GM18520 (cell line): Measurements from ENCODE around the gene OSR1.
"Not testable (repeated sequence)": the region's sequence is repeated elsewhere in the genome, so short reads cannot be mapped to it uniquely, and the experiment has no call there.

Source experiments
- ATAC-seq: cut with Tn5 transposase; IDR thresholded peaks from one replicate; pipeline ENCODE4 v1.9.1; 2021; ENCODE audit not compliant: unreplicated experiment

OSR1 gene

DNA sequence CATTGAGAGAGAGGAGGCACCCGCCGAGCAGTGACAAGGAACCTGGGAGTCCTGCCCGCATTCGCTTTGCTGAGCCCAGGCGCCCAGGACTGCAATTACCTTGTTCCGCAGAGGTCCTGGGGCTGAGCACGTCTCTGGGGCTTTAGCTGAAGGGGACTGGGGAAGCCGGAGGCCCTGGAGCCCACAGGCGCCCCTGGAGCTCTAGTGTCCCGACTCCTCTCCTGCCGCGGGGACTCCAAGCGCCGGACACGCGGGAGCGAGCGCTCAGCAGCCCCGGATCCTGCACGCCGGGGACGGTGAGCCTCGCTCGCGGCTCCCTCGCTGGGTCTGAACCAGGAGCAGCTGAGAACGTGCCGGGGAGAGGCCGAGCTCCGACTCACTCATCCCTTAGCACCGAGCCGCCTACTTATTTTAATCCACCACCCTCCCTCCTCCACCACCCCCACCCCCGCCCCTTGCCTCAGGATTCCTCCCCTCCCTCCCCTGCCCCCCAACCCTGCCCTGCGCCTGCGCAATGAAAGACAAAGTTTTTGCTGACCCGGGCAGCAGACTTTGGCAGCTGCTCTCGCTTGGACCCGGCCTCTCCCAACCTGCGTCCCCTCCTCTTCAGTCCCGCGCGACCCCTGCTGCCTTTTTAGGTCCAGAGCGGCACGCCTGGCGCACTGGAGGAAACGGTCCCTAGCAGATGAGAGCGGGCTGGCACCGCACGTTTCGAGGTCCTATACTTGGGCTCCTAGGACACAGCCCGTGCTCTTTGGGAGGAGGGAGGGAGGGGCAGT is at the start of gene OSR1:
Gene OSR1 (minus strand): TSS at position 382 of the 779 bp plus-strand sequence. CDS start 4,818 bp downstream, outside the sequence.
- no peak for ATAC-seq

DNA sequence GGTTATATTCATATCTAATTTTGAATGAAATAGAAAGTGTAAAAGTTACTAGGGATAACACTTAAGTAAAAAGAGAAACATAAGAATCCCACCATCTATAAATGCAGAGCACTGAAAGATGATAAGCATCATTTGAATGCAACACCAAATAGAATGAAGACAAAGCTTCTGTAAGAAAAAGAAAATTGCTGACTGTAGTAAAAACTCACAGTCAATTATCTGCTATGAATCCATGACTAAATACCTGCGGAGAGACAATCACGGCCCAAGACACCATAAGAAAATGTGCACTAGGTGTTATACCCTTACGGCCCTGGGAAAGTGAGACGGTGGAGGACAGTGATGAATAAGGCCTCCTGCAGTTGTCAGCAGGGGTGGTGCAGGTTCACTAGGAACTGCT is 45.4 kb upstream of the OSR1 start:
- ATAC-seq = no peak

DNA sequence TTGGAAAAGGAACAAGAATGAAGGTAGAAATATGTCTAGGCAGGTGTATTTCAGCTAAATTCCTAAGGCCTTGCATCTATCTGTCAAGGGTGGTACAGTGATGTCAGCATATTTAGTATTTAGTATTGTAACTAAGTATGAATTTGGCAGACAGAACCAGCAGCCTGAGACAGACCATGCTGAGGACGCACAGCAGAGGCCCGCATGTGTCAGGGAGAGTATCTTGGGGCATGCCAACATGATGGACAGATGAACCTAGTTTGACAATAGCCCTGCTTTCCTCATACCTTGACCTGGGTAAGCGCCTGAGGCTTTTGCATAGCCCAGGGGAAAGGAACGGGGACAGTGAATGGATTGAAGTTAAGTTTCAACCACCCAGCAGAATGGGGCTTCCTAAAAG is 33.8 kb upstream of the OSR1 start:
- ATAC-seq = no peak

DNA sequence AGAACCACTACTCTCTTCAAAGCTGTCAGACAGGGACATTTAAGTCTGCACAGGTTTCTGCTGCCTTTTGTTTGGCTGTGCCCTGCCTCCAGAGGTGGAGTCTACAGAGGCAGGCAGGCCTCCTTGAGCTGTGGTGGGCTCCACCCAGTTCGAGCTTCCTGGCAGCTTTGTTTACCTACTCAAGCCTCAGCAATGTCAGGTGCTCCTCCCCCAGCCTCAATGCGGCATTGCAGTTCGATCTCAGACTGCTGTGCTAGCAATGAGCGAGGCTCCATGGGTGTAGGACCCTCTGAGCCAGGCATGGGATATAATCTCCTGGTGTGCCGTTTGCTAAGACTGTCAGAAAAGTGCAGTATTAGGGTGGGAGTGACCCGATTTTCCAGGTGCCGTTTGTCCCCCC is 31.0 kb upstream of the OSR1 start:
- ATAC-seq = not testable (repeated sequence)

DNA sequence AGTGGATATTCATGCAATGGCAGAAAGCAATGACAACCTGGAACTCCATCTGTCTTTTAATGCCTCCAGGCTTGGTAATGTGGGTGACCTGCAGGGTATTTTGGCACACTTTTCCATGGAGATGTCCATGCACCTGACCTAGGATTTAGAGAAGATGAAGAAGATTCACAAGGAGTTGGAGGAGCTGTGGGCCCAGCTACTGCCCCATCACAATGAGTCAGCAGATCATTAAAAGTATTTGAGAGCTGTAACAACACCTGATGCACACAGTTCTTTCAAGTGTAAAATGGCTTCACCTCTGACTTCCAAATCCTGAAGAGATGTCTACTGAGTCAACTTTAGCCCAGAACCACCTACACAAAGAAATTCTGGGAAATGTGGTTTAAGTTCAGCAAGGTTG is 22.1 kb upstream of the OSR1 start:
- ATAC-seq = no peak

DNA sequence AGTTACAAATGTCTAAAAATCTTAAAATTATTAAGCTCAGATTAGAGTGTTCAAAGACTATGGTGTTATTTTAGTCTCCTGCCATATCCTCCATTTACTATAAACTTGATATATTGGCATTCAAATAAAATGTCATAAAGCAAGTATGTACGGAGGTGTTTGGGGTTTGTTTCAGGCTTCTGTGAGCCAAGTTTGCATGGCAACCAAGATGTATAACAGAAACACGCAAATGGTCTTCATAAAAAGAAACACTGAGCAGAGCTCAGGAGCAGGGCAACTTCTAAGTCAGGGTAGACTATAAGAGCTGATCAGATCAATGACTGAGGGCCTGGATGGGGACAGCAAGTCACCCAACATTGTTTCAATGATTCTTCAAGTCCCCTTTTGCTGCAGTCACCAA is 20.5 kb upstream of the OSR1 start:
- ATAC-seq = no peak

DNA sequence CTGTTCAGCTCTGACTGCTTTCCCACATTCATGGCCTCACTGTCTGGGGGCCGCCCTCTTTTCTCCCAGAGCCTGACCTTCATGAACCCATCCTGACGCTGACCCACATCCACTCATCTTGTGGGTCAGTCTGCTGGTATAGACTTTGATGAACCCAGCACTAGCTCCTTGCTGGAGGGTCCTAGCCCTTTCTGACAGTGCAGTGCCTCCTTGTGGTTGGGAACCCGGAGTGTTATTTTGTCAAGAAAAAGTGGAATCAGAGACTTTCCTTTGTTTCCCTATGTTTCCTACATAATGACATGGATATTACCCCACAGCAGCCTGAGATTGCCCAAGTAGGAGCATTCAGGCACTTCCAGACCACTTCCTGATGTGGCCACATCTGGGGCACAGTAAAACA is 19.3 kb upstream of the OSR1 start:
- no peak for ATAC-seq

DNA sequence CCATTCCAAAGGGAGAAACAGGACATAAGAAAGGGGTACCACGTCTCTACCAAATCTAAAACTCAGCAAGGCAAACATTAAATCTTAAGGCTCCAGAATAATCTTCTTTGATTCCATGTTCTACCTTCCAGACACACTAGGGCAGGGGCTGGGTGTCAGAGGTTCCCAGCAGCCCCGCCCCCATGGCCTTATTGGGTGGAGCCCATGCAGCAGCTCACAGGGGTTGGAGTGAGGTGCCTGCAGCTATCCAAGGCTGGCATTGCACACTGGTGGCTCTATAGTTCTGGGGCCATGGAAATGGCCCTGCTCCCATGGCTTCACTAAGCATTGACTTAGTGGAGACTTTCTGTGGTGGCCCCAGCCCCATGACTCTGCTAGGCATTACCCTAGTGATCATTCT is 14.9 kb upstream of the OSR1 start:
- no peak for ATAC-seq

DNA sequence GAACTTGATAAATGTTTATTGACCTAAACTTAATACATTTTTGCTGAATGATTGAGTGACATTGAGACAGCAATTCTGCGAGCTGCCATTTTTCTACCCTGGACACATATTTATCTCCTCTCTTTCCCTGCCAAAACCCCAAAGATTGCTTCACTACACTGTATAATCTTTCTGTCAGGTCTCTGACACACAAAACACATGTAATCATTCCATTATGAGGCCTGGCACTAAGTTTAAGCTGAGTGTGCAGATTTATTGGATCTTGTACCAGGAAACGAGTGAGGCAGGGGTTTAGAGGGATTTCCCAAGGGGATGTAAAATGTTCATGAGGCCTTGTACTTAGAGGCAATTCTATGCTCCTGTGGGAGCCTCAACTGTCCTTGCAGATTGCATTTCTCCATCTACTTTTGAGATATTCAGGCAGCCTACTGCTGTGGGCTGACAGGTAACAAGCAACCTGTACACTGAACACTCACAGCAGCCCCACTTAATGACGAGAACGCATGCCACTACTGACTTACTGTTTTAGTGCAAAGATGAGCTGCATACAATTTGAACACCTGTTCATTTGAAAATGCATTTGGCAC is 13.7 kb upstream of the OSR1 start:
- no peak for ATAC-seq

DNA sequence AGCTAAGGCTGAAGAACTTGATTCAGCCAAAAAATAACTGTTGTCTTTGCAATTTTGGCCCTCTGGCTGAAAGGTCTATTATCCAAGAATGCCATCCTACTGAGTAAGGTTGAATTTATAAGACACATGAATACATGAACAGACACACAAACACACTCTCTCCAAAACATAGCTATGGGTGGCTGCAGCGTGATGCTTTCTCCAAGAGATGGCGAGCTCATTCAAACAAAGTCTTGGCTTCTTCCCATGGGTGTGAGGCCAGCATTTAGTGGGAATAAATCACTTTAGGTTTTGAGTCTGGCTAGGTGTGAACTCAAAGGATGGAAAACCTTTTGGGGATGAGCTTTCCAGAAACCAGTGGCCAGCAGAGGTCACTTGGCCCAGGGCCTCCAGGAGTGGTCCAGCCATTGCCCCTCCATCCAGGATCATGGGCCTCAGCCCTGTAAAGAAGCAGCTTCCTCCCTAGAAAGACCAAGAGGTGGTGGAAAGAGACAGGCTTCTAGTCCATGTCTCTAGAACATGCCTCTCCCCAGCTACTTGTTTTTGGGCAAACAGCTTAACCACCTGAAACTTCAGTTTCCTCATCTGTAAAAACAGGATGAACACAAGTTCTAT is 11.0 kb upstream of the OSR1 start:
- no peak for ATAC-seq

DNA sequence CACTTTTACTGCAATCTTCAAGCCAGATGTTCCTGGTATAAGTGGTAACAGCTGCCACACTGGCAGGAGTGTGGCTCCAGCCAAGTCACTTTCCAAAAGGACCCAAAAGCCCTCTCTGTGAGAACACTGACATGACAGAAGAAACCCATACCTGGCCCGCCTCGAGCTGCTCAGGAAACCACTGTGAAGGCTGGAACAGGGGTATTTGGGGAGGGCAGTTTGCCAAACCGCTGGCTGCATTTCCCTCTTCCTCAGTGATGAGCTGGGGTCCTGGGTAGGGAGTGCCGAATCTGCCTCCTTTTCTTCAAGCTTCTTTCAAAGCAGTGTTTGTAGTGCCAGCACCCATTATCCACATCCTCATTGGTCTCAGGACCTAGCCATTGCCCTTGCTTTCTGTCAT is 10.3 kb upstream of the OSR1 start:
- ATAC-seq = no peak

DNA sequence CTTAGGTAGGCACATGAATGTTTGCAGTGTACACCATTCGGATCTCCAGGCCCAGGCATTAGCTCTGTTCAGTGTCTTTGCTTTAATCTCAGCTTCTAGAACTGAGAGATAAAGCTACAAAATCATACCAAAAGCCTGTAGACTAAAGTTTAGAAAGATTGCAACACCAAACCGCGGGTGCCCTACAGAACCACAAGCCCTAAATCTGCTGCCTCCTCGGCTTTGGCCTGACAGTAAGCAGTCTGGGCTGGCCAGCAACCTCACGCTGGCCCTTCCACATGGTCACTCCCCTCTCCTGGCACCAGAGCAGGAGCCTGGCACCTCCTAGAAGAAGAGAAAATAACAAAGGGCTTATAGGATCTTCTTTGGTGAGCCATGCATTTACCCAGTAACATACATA is 8.9 kb upstream of the OSR1 start:
- no peak for ATAC-seq

DNA sequence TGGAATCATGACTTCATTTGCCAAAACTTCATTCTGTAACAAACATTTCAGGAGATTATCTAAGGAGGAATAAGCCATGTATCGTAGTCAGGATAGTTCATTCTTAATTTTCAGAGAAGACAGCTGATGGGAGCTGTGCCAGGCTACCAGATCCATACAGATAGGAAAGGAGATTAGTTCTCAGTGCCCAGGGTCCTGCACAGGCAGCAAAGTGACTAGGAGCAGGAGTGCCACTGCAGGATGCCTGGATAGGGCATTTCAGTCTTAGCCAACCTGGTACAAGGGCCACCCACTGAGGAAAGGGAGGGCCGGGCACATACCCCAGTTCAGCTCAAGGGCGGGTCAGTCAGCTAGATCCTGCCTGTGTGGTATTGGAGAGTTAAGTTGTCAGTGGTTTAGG is 6.7 kb upstream of the OSR1 start:
- no peak for ATAC-seq

DNA sequence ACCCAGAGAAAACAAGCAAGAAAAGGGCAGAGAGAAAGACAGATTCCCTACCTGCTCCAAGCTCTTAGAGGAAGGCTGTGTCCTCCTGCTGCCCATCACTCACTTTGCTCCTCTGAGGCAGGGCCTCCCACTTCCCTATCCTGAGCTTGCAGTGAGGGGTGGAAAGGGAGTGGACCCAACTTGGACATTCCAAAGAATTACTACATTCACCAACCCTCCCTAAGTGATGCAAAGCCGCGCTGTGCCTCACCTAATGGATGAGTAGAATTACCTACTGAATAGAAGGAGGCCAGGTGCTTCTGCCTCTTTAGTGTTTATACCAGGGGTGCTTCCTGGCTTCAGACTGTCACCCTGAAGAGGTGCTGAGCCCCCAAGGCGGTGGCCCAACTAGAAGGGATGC is 5.6 kb upstream of the OSR1 start:
- no peak for ATAC-seq

DNA sequence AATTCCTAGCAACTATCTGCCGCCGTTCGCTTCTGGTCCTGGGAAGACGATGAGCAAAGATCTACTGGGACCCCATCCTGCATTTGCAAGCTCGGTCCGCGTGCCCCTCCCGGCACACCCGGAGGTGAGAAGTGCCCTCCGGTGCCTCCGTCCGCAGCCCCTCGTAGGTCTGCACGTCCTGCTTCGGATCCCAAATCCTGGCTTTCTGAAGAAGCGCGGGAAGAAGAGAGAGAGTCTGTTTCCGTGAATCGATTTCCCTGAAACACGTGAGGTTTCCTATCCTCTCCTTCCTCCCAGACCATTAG is 5.0 kb upstream of the OSR1 start:
- no peak for ATAC-seq

DNA sequence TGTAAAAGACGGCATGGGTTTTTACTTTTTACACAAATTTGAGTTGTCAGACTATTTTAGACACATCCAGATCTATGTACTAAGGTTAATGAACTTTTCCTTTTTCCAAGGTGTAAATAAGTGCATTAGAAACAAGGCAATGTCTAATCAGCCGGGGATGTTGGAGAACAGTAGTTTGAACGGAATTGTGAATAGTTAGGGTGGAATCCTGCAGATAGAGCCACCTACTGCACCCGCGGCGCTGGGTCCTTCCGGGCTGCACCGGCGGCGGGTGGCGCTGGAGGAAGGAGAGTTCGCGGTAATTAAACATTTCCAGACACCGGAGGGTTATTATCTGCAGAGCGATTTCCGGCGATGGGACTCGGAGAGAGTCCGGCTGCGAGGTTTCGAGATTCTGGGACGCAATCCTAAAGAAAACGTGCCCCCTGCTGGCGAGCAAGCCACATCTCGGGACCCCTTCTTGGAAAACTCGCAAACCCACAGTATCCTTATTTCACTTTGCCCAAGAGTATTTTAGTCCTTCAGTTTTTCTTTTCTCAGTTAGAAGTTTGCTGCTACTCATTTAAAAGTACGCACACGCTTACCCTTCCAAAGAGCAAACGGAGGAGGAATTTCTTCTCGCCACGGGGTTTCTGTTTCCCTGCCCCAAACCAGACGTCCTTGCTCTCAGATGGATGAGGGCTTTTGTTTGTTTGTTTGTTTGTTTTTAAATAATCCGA is 4.5 kb upstream of the OSR1 start:
- ATAC-seq = no peak

DNA sequence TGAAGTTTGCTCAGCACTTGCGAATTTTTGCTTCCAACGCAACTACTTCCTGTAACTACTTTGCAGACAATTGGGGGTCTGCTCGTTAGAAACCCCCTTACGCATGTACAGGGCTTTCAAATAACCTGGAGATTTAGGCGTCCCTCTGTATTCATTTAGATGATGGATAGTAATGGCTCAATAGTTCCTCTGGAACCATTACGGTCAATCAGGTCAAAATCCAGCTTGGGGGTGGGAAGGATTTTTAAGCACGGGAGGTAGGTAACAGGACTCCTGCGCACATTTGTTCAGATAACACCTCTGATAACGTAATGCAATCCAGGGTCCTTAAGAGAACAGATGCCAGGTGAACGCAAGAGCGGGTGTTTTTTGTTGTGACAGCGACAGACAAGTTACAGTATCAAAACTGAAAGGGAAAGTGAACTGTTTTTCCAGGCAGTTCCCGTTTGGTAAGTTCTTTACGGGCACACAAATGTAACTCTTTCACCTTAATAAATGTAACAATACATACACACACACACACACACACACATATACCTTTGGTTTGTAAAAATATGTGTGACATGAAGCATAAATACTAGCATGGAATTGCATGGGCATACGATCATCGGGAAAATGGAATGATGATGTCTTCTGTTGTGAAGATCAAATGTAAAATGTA is 3.8 kb upstream of the OSR1 start:
- no peak for ATAC-seq

DNA sequence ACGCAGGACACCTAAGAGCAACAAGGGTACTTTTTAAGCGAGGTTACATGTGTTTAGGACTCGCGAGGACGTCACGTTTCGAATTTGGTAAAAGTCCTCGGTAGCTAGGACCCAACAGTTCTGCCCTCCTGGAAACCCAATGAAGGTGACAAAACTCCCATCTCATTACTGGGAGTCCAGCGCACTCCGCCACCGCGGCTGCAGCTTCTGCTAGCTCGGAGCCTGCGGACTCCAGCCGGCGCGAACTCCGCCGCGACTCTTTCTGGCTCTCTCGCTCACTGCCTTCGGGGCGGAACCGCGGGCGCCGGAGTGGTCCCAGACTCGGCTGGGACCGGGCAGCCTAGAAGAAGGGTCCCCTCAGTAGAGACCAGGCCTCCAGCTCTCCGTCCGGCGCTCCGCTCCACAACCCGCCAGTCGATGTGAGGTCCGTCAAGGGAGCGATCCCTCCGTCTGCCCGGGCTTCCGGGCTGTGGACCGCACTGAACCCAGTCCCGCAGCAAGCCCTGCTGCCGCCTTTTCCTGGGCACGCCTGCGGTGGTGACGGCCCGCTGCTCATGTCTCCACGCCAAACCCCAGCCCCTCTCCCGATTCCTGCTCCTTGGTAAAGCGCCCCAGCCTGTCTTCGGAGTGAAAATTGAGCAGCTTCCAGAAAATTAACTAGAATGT is 3.0 kb upstream of the OSR1 start:
- ATAC-seq = no peak

DNA sequence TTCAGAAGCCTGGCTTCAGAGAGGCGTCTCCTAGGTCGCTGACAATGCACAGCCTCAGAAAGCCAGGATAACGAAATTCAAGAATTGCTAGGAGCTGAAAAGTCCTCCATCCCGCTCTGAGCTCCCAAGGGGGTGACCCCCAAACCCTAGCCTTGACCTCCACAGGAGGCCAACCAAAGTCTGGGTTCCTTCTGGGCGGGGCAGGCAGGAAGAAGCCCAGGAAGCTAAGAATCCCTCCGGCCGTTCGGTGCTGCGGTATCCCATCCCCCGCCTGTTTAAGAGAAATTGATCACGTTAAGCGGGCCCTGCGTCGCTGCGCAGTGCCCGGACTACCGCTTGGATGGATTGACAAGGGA is 2.5 kb upstream of the OSR1 start:
- ATAC-seq = no peak

DNA sequence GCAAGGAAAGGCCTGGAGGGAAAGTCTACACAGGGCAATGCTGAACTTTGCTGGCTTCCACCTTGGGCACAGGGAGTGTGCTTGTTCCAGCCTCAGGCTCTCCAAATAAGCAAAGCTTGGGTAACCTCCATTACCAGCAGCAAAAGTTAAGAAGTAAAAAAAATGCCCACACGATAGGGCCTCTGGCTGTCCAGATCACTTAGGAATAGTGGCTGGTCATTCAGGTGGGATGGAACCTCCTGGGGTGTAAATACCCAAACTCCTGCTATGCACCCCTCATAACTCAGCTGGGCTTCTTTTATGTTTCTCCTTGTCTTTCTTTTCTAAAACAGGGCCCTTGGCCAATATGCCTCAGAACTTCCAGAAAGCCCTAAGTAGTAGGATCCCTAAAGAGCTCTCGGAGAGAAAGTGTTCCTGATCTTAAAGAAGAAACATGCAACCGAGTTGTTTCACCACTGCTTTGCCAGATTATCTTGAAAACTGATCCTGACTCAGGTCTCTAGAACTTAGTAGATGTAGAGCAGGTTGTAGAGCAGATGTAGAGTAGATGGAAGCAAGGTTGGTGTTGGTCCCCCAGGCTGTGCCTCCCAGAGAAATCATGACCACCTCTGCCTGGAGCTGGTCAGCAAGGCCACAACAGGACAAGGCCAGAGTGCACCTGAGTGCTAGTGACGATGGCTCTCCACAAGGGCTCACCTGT is 2.0 kb upstream of the OSR1 start:
- no peak for ATAC-seq

DNA sequence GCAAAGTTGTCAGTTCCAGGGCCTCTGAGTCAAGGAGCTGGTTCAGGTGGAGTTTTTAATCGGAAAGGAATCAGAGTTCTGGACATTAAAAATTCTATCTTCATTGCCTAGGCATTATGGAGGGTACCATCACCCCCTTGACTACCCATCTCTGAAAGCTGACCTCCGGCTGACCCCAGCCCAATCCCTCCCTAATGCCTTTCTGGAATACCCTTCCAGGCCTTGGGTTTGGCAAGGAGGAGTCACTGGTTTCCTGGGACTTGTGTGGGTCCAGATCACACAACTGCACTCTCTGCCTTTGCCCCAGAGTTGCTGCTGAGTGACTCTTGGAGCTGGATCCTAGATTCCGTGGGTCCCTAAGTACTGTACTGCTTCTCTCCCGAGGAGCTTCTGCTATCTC is 1.0 kb upstream of the OSR1 start:
- ATAC-seq = no peak
